GM23338 (cell line): Measurements from ENCODE around the gene RWDD1. TPM values are rescaled to one million over a fixed set of nuclear protein-coding genes. Genes with fewer than 3 reads are reported as not detected.

Experiments
- ATAC-seq: fragments of 200-7000 bp; cut with Tn5 transposase; 3 replicates; pipeline ENCODE4 v1.9.1; 2020
- DNase-seq: peaks from one replicate; pipeline ENCODE4 v3.0.0-alpha.2; 2015; ENCODE audit warnings: low spot score
- H2AFZ ChIP-seq: fragments of 200-600 bp; sonication (generic); 2 replicates; pipeline ENCODE4 v1.8.0; 2016; ENCODE audit warnings: antibody characterized with exemption, mild to moderate bottlenecking, moderate library complexity
- H3F3A ChIP-seq: fragments of 200-600 bp; sonication (generic); replicated peaks from 2 replicates; pipeline ENCODE4 v1.8.0; 2017; ENCODE audit warnings: antibody characterized with exemption, mixed run types, low read depth
- H3K27ac ChIP-seq: fragments of 200-600 bp; sonication (generic); 2 replicates; pipeline ENCODE4 v1.6.1; 2016; ENCODE audit warnings: low read depth
- H3K27me3 ChIP-seq: fragments of 200-600 bp; sonication (generic); 2 replicates; pipeline ENCODE4 v1.8.0; 2016; ENCODE audit warnings: mild to moderate bottlenecking, mixed run types, moderate library complexity; ENCODE audit not compliant: insufficient read depth
- H3K36me3 ChIP-seq: fragments of 200-600 bp; sonication (generic); 2 replicates; pipeline ENCODE4 v1.8.0; 2016; ENCODE audit warnings: mild to moderate bottlenecking; ENCODE audit not compliant: insufficient read depth
- H3K4me1 ChIP-seq: fragments of 200-600 bp; sonication (generic); 2 replicates; pipeline ENCODE4 v1.8.0; 2016; ENCODE audit warnings: mild to moderate bottlenecking, moderate library complexity; ENCODE audit not compliant: insufficient read depth
- H3K4me2 ChIP-seq: fragments of 200-600 bp; sonication (generic); 2 replicates; pipeline ENCODE4 v1.7.1; 2017; ENCODE audit warnings: mixed run types
- H3K4me3 ChIP-seq: fragments of 200-600 bp; sonication (generic); 2 replicates; pipeline ENCODE4 v1.6.1; 2016; ENCODE audit warnings: mixed run types
- H3K79me2 ChIP-seq: fragments of 200-600 bp; sonication (generic); replicated peaks from 2 replicates; pipeline ENCODE4 v1.8.0; 2017; ENCODE audit warnings: mild to moderate bottlenecking; ENCODE audit not compliant: insufficient read depth
- H3K9me2 ChIP-seq: fragments of 200-600 bp; sonication (generic); 2 replicates; pipeline ENCODE4 v1.8.0; 2017; ENCODE audit not compliant: insufficient read depth
- H4K20me1 ChIP-seq: fragments of 200-600 bp; sonication (generic); replicated peaks from 2 replicates; pipeline ENCODE4 v1.8.0; 2017; ENCODE audit warnings: mild to moderate bottlenecking; ENCODE audit not compliant: insufficient read depth
- H3K27ac Mint-ChIP-seq: 2 replicates; pipeline ENCODE4 v1.8.0; 2020; ENCODE audit warnings: inconsistent platforms, mild to moderate bottlenecking, moderate library complexity, mixed read lengths
- H3K27me3 Mint-ChIP-seq: 3 replicates; pipeline ENCODE4 v1.8.0; 2022; ENCODE audit warnings: low read depth, mild to moderate bottlenecking, moderate library complexity, mixed read lengths, inconsistent platforms; ENCODE audit not compliant: insufficient read depth, poor library complexity
- H3K36me3 Mint-ChIP-seq: 3 replicates; pipeline ENCODE4 v1.8.0; 2021; ENCODE audit warnings: low read depth, mild to moderate bottlenecking, inconsistent platforms, moderate library complexity, mixed read lengths
- H3K4me1 Mint-ChIP-seq: 3 replicates; pipeline ENCODE4 v1.8.0; 2020; ENCODE audit warnings: mild to moderate bottlenecking, inconsistent platforms, mixed read lengths
- H3K4me3 Mint-ChIP-seq: 3 replicates; pipeline ENCODE4 v1.8.0; 2021; ENCODE audit warnings: moderate library complexity, mild to moderate bottlenecking, inconsistent platforms, mixed read lengths
- H3K9me3 Mint-ChIP-seq: 3 replicates; pipeline ENCODE4 v1.8.0; 2020; ENCODE audit warnings: moderate library complexity, mild to moderate bottlenecking, inconsistent platforms, mixed read lengths
- CREB1 ChIP-seq: fragments of 250-450 bp; sonication (Bioruptor Pico); IDR thresholded peaks from 2 replicates; pipeline ENCODE4 v1.5.0; 2020; ENCODE audit warnings: low read depth, mild to moderate bottlenecking, moderate library complexity
- ETS1 ChIP-seq: IDR thresholded peaks from 2 replicates; pipeline ENCODE4 v1.6.1; 2016; ENCODE audit warnings: antibody characterized with exemption
- EZH2phosphoT487 ChIP-seq: fragments of 200-600 bp; sonication (generic); IDR thresholded peaks from one replicate; pipeline ENCODE4 v1.8.1; 2018; ENCODE audit warnings: antibody characterized with exemption; ENCODE audit not compliant: unreplicated experiment
- NANOG ChIP-seq: IDR thresholded peaks from 2 replicates; pipeline ENCODE4 v1.6.1; 2016; ENCODE audit warnings: antibody characterized with exemption, borderline replicate concordance
- POLR2AphosphoS5 ChIP-seq: IDR thresholded peaks from 2 replicates; pipeline ENCODE4 v1.6.1; 2016; ENCODE audit warnings: antibody characterized with exemption, low read depth
- STAT1 ChIP-seq: IDR thresholded peaks from one replicate; pipeline ENCODE4 v1.6.1; 2016; ENCODE audit warnings: antibody characterized with exemption; ENCODE audit not compliant: unreplicated experiment
- ZNF114 ChIP-seq: fragments of 250-450 bp; sonication (Bioruptor Pico); IDR thresholded peaks from 2 replicates; pipeline ENCODE4 v1.5.0; 2020; ENCODE audit warnings: mild to moderate bottlenecking, moderate library complexity
- ZNF462 ChIP-seq: fragments of 250-450 bp; sonication (Bioruptor Pico); IDR thresholded peaks from 2 replicates; pipeline ENCODE4 v1.5.0; 2020; ENCODE audit warnings: mild to moderate bottlenecking, moderate library complexity
- polyA plus RNA-seq: library from polyadenylated mRNA; unstranded; fragments of >200 nt; fragmentation: Nextera tagmentation; extraction: Ambion mirVana; gene quantifications from 2 replicates; pipeline ENCODE4 v1.2.1, GENCODE V29; 2016
- total RNA-seq: library from RNA; depleted of rRNA; stranded (reverse); fragments of >200 nt; shearing (Covaris generic); gene quantifications from 2 replicates; pipeline ENCODE4 v1.2.3, GENCODE V29; 2014
- TF ChIP-seq, protein P1 (sequence below), 2 experiments: fragments of 200-600 bp in 1 of 2; sonication (generic) in 1 of 2; conservative IDR thresholded peaks; 2 replicates each; pipeline versions ENCODE4 v1.5.1 to v1.6.1; 2016 to 2017; ENCODE audit warnings: antibody characterized with exemption in 2 of 2, low read depth in 2 of 2, mild to moderate bottlenecking in 2 of 2, moderate library complexity in 1 of 2

RWDD1 gene
- total and polyA plus RNA-seq, 2 experiments from 2014 or later: 20.2 to 171 TPM

DNA sequence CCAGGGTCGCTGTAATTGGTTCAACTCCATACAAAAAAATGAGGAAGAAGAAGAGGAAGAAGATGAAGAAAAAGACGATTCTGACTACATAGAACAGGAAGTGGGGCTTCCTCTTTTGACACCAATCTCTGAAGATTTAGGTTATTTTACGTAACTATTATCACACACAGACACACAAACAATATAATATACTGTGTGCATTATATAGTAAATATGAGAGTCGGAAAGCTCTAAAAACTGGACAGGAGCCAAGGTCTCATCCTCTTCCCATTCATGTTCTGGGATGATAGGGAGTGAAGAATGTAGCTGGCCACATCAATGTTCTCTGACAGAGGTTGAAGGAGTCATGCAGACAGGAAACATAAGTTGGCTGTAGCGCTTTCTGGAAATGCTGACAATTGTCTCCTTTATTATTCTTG, 58.3 kb downstream of the RWDD1 start:
- Mint-ChIP-seq H3K27me3 (no peaks in the 10 kb centered on the region), H3K27ac (no peak overlapping the region), H3K4me1 (peaks cover 3% of the 10 kb centered on the region), H3K4me3 (no peak overlapping the region), H3K36me3 (peaks cover 4% of the 10 kb centered on the region), H3K9me3 (no peaks in the 10 kb centered on the region)
- no peak overlapping the region for H3K4me2 ChIP-seq
- H3K36me3 ChIP-seq: no peaks in the 10 kb centered on the region
- no peak overlapping the region for H2AFZ ChIP-seq
- H3K9me2 ChIP-seq: no peaks in the 10 kb centered on the region
- ATAC-seq (no peak), DNase-seq (no peak)
- no peaks in the 10 kb centered on the region for H3K79me2 ChIP-seq
- no peak overlapping the region for H3K4me3 ChIP-seq
- no peak overlapping the region for H3K27ac ChIP-seq
- H3K27me3 ChIP-seq: no peaks in the 10 kb centered on the region
- no peaks in the 10 kb centered on the region for H3F3A ChIP-seq
- H3K4me1 ChIP-seq: no peaks in the 10 kb centered on the region
- no peaks in the 10 kb centered on the region for H4K20me1 ChIP-seq
- TF ChIP-seq ZNF114 (CRISPR knock-in tag) (no peak), CREB1 (no peak), EZH2phosphoT487 (no peak), NANOG (no peak), ZNF462 (CRISPR knock-in tag) (no peak), STAT1 (no peak), POLR2AphosphoS5 (no peak), ETS1 (no peak)
- TF ChIP-seq, protein P1, sequence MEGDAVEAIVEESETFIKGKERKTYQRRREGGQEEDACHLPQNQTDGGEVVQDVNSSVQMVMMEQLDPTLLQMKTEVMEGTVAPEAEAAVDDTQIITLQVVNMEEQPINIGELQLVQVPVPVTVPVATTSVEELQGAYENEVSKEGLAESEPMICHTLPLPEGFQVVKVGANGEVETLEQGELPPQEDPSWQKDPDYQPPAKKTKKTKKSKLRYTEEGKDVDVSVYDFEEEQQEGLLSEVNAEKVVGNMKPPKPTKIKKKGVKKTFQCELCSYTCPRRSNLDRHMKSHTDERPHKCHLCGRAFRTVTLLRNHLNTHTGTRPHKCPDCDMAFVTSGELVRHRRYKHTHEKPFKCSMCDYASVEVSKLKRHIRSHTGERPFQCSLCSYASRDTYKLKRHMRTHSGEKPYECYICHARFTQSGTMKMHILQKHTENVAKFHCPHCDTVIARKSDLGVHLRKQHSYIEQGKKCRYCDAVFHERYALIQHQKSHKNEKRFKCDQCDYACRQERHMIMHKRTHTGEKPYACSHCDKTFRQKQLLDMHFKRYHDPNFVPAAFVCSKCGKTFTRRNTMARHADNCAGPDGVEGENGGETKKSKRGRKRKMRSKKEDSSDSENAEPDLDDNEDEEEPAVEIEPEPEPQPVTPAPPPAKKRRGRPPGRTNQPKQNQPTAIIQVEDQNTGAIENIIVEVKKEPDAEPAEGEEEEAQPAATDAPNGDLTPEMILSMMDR (conservative IDR thresholded peaks at IDR 0.05; ENCODE audit: low read depth in 2 of 2): no peak
